Mucosa of descending colon (tissue), 3 donors: Measurements from ENCODE around the gene LIX1L. TPM values are rescaled to one million over a fixed set of nuclear protein-coding genes. Genes with fewer than 3 reads are reported as not detected.

Experiments used
- ATAC-seq: fragments of 200-7000 bp; cut with Tn5 transposase; one replicate; pipeline ENCODE4 v1.9.1; 2020; ENCODE audit warnings: mild to moderate bottlenecking, moderate library complexity
- DNase-seq, 3 donors: peaks; one replicate each; pipeline ENCODE4 v3.0.0-alpha.2; 2020
- H3K36me3 ChIP-seq: fragments of 200-600 bp; one replicate; pipeline ENCODE4 v1.8.0; 2021; ENCODE audit warnings: low read depth, mild to moderate bottlenecking
- H3K4me1 ChIP-seq: fragments of 200-600 bp; one replicate; pipeline ENCODE4 v1.8.0; 2021; ENCODE audit warnings: low read depth, mild to moderate bottlenecking
- H3K4me3 ChIP-seq: fragments of 200-600 bp; one replicate; pipeline ENCODE4 v1.8.0; 2021; ENCODE audit warnings: mild to moderate bottlenecking
- H3K9me3 ChIP-seq: fragments of 200-600 bp; one replicate; pipeline ENCODE4 v1.8.0; 2021; ENCODE audit warnings: mild to moderate bottlenecking
- CTCF ChIP-seq: fragments of 200-600 bp; IDR thresholded peaks from one replicate; pipeline ENCODE4 v1.8.0; 2022; ENCODE audit warnings: antibody characterized with exemption, mild to moderate bottlenecking
- intact Hi-C, 2 donors: fragments of 100-400 bp; cut with DNase I in 1 of 2; cut with micrococcal nuclease in 1 of 2; formaldehyde crosslinking; loops; one replicate each; pipeline versions ENCODE4 v1.11.0 to v1.11.1; 2022; cut with DNase I, micrococcal nuclease
- total RNA-seq, 3 donors: library from RNA; stranded (reverse); fragmentation: NEBNext Ultra II Directional in 2 of 3; extraction: Animal tissue kit (Norgen Biotek cat#: 25700) in 2 of 3; gene quantifications; one replicate each; pipeline versions ENCODE4 v1.2.1 to v1.2.4, GENCODE V29; 2021 to 2023
- donor health status: DM: no; HTN: no; CAD: no; lungs with moderate emphysema.
- donor health status: DM: no; HTN: no; CAD: no.
- donor health status: DM: no; HTN: yes; CAD: no.

The LIX1L gene
- total RNA-seq, 3 donors from 2014 or later = 3.9 to 34.3 (median 10.2) TPM

GRCh38 chr1:145996433-145997015, 38.7 kb upstream of the LIX1L start, which contains the start of gene TXNIP:
TXNIP (minus strand) TSS chr1:145996579; CDS start chr1:145996266, 313 bp downstream.
- Histone ChIP-seq H3K4me1 (peaks cover 27% of the 10 kb centered on the region), H3K9me3 (no peaks in the 10 kb centered on the region), H3K4me3 (peak within 1 kb of the TSS; percentile 89), H3K36me3 (no peaks in the 10 kb centered on the region)
- ATAC-seq (peak; percentile 90), DNase-seq (peak; percentile 98 to 100 (median 99))
- no peak for TF ChIP-seq CTCF
- intact Hi-C loops = no loop called here

- ATAC-seq (no peak), DNase-seq (peak in 1 of 3 donors; percentile 49)
- H3K4me1 ChIP-seq = peaks cover 27% of the 10 kb centered on the region
- H3K4me3 ChIP-seq = peak overlapping the region; percentile 89
- no peaks in the 10 kb centered on the region for H3K9me3 ChIP-seq
- intact Hi-C loops = no loop called here
- no peak for TF ChIP-seq CTCF
- no peaks in the 10 kb centered on the region for H3K36me3 ChIP-seq
Observed at GRCh38 chr1:145995964-145996432, 38.2 kb upstream of the LIX1L start.

DNA sequence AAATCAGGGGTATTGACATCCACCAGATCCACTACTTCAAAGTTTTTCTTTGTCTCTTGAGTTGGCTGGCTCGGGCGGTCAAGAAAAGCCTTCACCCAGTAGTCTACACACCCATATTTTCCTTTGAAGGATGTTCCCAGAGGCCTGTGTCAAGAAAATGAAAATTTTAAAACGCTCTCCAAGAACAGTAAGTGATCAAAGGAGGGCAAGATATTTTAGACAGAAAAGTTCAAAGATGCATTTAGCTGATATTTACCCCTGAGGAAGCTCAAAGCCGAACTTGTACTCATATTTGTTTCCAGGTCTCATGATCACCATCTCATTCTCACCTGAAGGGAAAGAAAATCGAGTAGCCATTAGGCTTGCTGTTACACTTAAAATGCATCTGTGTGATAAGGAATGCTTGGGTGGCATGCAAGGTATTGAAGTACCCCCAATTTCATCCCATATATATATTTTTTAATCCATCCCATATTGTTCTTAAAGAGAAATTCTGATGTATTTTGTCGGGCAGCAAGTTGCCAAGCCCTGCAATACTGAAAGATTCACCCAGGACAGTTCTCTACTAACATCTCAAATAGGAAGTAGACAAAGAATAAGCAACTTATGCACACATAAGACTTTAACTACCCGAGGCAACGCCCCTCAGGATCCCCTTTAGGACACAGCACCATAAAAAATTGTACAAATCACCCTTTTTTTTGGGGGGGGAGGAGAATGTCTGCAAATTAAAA, 37.5 kb upstream of the LIX1L start:
- DNase-seq (no peak), ATAC-seq (no peak)
- intact Hi-C loops = no loop called here
- H3K4me1 ChIP-seq = peaks cover 26% of the 10 kb centered on the region
- TF ChIP-seq CTCF = no peak
- no peaks in the 10 kb centered on the region for H3K36me3 ChIP-seq
- H3K4me3 ChIP-seq = peak overlapping the region; percentile 89
- no peaks in the 10 kb centered on the region for H3K9me3 ChIP-seq

GRCh38 chr1:145994391-145995120, 36.7 kb upstream of the LIX1L start:
- no peaks in the 10 kb centered on the region for H3K36me3 ChIP-seq
- TF ChIP-seq CTCF = no peak
- no peak for ATAC-seq
- peaks cover 19% of the 10 kb centered on the region for H3K4me1 ChIP-seq
- H3K9me3 ChIP-seq = no peaks in the 10 kb centered on the region
- peak in 1 of 3 donors; percentile 47 for DNase-seq
- peak overlapping the region; percentile 89 for H3K4me3 ChIP-seq
- intact Hi-C loops = no loop called here

DNA sequence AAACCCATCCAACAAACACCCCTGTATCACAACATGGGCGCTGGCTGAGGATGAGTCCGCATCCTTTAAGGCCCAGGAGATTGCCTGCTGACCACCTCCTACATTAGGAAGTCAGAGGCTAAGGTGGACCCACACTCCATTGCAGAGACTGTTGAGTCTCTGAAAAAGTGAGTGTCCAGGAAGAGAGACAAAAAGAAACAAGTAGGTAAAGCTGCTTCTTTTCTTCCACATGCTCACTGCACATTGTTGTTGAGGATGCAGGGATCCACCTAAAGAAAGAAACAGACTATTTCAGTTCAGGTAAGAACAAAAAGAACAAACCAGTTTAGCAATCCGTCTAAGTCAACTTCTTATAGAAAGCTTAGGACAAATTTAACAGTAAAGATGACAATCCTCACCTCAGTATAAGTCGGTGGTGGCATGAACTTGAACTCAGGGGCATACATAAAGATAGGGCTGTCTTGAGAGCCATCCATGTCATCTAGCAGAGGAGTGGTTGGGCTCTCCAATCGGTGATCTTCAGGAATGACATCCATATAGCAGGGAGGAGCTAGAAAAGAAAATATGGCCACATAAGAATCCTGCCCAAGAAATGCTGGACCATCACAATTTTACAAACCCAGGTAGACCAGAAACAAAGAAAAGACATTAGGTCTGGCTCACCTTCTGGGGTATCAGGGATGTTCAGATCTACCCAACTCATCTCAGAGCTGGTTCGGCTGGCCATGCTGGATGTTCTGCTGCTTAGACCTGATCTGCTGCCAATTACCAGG, 36.0 kb upstream of the LIX1L start:
- DNase-seq = no peak
- peak overlapping the region; percentile 89 for H3K4me3 ChIP-seq
- no peaks in the 10 kb centered on the region for H3K36me3 ChIP-seq
- TF ChIP-seq CTCF = no peak
- no peaks in the 10 kb centered on the region for H3K9me3 ChIP-seq
- intact Hi-C loops = no loop called here
- H3K4me1 ChIP-seq = peaks cover 11% of the 10 kb centered on the region
- ATAC-seq = no peak
